HG03196 (cell line): Measurements from ENCODE around the gene HSPBP1.

Experiments used
- ATAC-seq: cut with Tn5 transposase; IDR thresholded peaks from one replicate; pipeline ENCODE4 v1.9.1; 2021; ENCODE audit not compliant: unreplicated experiment

HSPBP1 gene

GRCh38 chr19:55276720-55277430 is 3.0 kb downstream of the HSPBP1 start:
- no peak for ATAC-seq

GRCh38 chr19:55275851-55276719 is 3.8 kb downstream of the HSPBP1 start:
- no peak for ATAC-seq

GRCh38 chr19:55273978-55274707 is 5.8 kb downstream of the HSPBP1 start:
- ATAC-seq, result no peak

GRCh38 chr19:55272142-55272541 is 7.8 kb downstream of the HSPBP1 start:
- ATAC-seq, result no peak

- ATAC-seq, result no peak
These were observed 9.6 kb downstream of the HSPBP1 start for GRCh38 chr19:55270172-55270942.

- ATAC-seq, result no peak
These were observed 10.6 kb downstream of the HSPBP1 start for GRCh38 chr19:55269299-55269698.

GRCh38 chr19:55266840-55267239 is 13.1 kb downstream of the HSPBP1 start:
- no peak for ATAC-seq

- ATAC-seq, result no peak
These were observed 13.5 kb downstream of the HSPBP1 start for GRCh38 chr19:55266404-55266803.

GRCh38 chr19:55265723-55266386 is 14.1 kb downstream of the HSPBP1 start:
- no peak for ATAC-seq

- ATAC-seq, result no peak
These were observed 14.7 kb downstream of the HSPBP1 start for GRCh38 chr19:55265173-55265572.

- no peak for ATAC-seq
These were observed 15.4 kb downstream of the HSPBP1 start for GRCh38 chr19:55264531-55264930.

- no peak for ATAC-seq
These were observed 17.6 kb downstream of the HSPBP1 start for GRCh38 chr19:55262359-55262758.

- no peak for ATAC-seq
These were observed 18.2 kb downstream of the HSPBP1 start for GRCh38 chr19:55261671-55262126.

- ATAC-seq, result no peak
These were observed 20.2 kb downstream of the HSPBP1 start for GRCh38 chr19:55259540-55260210.

- peak; percentile 71 for ATAC-seq
These were observed 20.9 kb downstream of the HSPBP1 start, which contains the start of gene PPP6R1 for GRCh38 chr19:55258828-55259539. PPP6R1 (minus strand) TSS chr19:55259017; CDS start chr19:55247103, 11,914 bp downstream.

GRCh38 chr19:55258476-55258827 is 21.5 kb downstream of the HSPBP1 start:
- peak; percentile 4 for ATAC-seq

GRCh38 chr19:55257461-55258420 is 22.2 kb downstream of the HSPBP1 start:
- no peak for ATAC-seq
